Mesendoderm (in vitro differentiated cells): ENCODE data around the gene TOB1.
"Not testable (repeated sequence)": the region's sequence is repeated elsewhere in the genome, so short reads cannot be mapped to it uniquely, and the experiment has no call there.

Source experiments
- DNase-seq: peaks from one replicate; pipeline ENCODE4 v3.0.0; 2013
- H2AK5ac ChIP-seq: 2 replicates; pipeline ENCODE4 v1.6.1; 2013; ENCODE audit warnings: low read length, inconsistent platforms
- H2BK120ac ChIP-seq: 2 replicates; pipeline ENCODE4 v1.6.1; 2013; ENCODE audit warnings: low read depth, mild to moderate bottlenecking, low read length, moderate library complexity, mixed read lengths
- H2BK15ac ChIP-seq: replicated peaks from 2 replicates; pipeline ENCODE4 v1.6.1; 2013; ENCODE audit warnings: low read depth, mild to moderate bottlenecking, moderate library complexity
- H2BK5ac ChIP-seq: 2 replicates; pipeline ENCODE4 v1.6.1; 2013; ENCODE audit warnings: low read length, inconsistent platforms
- H3K18ac ChIP-seq: 2 replicates; pipeline ENCODE4 v1.6.1; 2013; ENCODE audit warnings: mild to moderate bottlenecking, low read length, mixed read lengths
- H3K23ac ChIP-seq: one replicate; pipeline ENCODE4 v1.6.1; 2013; ENCODE audit warnings: low read length
- H3K27ac ChIP-seq: 2 replicates; pipeline ENCODE4 v1.5.1; 2013; ENCODE audit warnings: low read depth, mild to moderate bottlenecking, inconsistent platforms, low read length, moderate library complexity
- H3K27me3 ChIP-seq: 2 replicates; pipeline ENCODE4 v1.6.1; 2013; ENCODE audit warnings: low read length, control low read depth, mild to moderate bottlenecking, inconsistent platforms; ENCODE audit not compliant: insufficient read depth, poor library complexity
- H3K36me3 ChIP-seq: 2 replicates; pipeline ENCODE4 v1.6.1; 2013; ENCODE audit warnings: low read length, inconsistent platforms; ENCODE audit not compliant: control insufficient read depth, insufficient read depth
- H3K4ac ChIP-seq: one replicate; pipeline ENCODE4 v1.6.1; 2013; ENCODE audit warnings: low read depth, mild to moderate bottlenecking, low read length, moderate library complexity
- H3K4me1 ChIP-seq: 2 replicates; pipeline ENCODE4 v1.6.1; 2013; ENCODE audit warnings: low read depth, low read length, inconsistent platforms; ENCODE audit not compliant: control insufficient read depth
- H3K4me2 ChIP-seq: 2 replicates; pipeline ENCODE4 v1.6.1; 2013; ENCODE audit warnings: low read length
- H3K4me3 ChIP-seq: 2 replicates; pipeline ENCODE4 v1.5.1; 2013; ENCODE audit warnings: mild to moderate bottlenecking, low read length
- H3K56ac ChIP-seq: one replicate; pipeline ENCODE4 v1.6.1; 2013; ENCODE audit warnings: low read length
- H3K79me1 ChIP-seq: 2 replicates; pipeline ENCODE4 v1.6.1; 2013; ENCODE audit warnings: low read length, inconsistent platforms
- H3K79me2 ChIP-seq: 2 replicates; pipeline ENCODE4 v1.6.1; 2013; ENCODE audit warnings: mild to moderate bottlenecking, low read length; ENCODE audit not compliant: control insufficient read depth, insufficient read depth
- H3K9ac ChIP-seq: 2 replicates; pipeline ENCODE4 v1.6.1; 2013; ENCODE audit warnings: low read length, inconsistent platforms
- H4K5ac ChIP-seq: one replicate; pipeline ENCODE4 v1.6.1; 2013; ENCODE audit warnings: low read length
- H4K8ac ChIP-seq: one replicate; pipeline ENCODE4 v1.6.1; 2013; ENCODE audit warnings: low read depth, mild to moderate bottlenecking, control low read depth, low read length, moderate library complexity
- WGBS: extraction: QIAGEN DNeasy Blood & Tissue Kit; methylation state at CpG from one replicate; pipeline ENCODE4 v1.1.7; 2013; ENCODE audit warnings: low lambda C conversion rate, missing lambda C conversion rate; ENCODE audit not compliant: insufficient coverage; ENCODE audit errors: extremely low coverage; 5-methylcytosine and 5-hydroxymethylcytosine counted together

TOB1 gene

DNA sequence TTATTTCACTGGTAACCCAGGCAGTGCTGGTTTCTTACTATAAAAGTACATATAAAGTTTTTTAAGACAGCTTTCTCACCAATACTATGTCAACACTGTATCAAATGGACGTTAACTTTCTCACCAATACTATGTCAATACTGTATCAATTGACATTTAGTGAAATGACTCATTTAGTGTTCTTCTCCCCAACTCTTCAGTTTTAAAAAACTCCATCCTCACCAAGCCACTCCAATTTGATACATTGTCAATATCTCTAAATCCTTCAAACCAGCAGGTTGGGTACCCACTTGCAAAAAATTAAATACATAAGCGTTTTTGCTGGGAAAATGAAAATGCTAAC is 4.8 kb downstream of the TOB1 start:
- Histone ChIP-seq H3K4ac (no peak overlapping the region), H3K4me3 (no peak overlapping the region), H2BK5ac (no peak overlapping the region), H3K27me3 (no peaks in the 10 kb centered on the region), H3K79me2 (peaks cover 2% of the 10 kb centered on the region), H3K4me2 (no peak overlapping the region), H3K27ac (no peak overlapping the region), H3K4me1 (no peaks in the 10 kb centered on the region), H2BK120ac (no peak overlapping the region), H3K18ac (no peak overlapping the region), H3K56ac (no peak overlapping the region), H3K9ac (no peak overlapping the region), H2BK15ac (no peak overlapping the region), H4K8ac (no peak overlapping the region), H3K36me3 (no peaks in the 10 kb centered on the region), H2AK5ac (no peak overlapping the region), H3K79me1 (peaks cover 2% of the 10 kb centered on the region), H4K5ac (no peak overlapping the region), H3K23ac (no peak overlapping the region)
- WGBS: no CpG with 5 or more reads among the region's 2 CpGs
- DNase-seq: no peak

DNA sequence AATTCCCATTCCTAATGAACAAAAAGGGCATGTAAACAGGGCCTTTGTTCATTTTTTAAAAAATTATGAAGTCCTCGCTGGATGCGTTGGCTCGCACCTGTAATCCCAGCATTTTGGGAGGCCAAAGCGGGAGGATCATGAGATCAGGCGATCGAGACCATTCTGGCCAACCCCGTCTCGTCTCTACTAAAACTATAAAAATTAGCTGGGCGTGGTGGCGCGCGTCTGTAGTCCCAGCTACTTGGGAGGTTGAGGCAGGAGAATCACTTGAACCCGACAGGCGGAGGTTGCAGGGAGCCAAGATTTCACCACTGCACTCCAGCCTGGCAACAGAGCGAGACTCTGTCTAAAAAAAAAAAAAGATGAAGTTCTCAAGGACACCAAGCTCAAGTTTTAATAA is 6.4 kb downstream of the TOB1 start:
- H3K79me1 ChIP-seq, H3K4me3 ChIP-seq, H3K23ac ChIP-seq, H3K4me2 ChIP-seq, H3K27me3 ChIP-seq, H3K27ac ChIP-seq, H3K36me3 ChIP-seq, H3K79me2 ChIP-seq, H4K8ac ChIP-seq, DNase-seq, H2AK5ac ChIP-seq, H3K4ac ChIP-seq, H3K4me1 ChIP-seq, H3K18ac ChIP-seq, H2BK5ac ChIP-seq, H3K9ac ChIP-seq, H4K5ac ChIP-seq, H2BK120ac ChIP-seq, H2BK15ac ChIP-seq, H3K56ac ChIP-seq: not testable (repeated sequence)
- WGBS: no CpG with 5 or more reads among the region's 15 CpGs

DNA sequence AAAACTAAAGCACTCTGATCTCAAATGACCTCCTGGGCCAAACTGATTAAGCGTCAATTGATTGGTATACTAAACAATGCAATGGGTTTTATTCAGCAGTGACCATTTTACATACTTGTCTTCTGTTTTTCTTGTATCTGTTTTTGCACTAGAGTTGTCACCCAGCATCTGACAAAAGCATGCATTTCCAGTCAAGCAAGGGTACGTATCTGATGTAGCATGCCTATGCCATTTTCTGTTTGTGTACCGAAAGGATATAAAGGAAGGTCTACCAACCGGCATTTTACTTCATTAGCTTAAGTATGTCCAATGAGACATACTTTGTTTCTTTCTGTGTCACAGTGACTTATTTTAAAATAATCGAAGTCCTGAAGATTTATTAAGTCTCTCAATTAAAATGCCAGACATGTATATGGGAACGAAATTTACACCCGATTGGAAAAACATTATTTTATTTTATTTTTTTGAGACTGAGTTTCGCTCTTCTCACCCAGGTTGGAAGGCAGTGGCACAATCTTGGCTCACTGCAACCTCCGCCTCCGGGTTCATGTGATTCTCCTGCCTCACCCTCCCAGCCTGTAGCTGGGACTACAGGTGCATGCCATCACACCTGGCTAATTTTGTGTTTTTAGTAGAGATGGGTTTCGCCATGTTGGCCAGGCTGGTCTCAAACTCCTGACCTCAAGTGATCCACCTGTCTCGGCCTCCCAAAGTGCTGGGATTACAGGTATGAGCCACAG is 7.5 kb downstream of the TOB1 start:
- Histone ChIP-seq H3K36me3 (no peaks in the 10 kb centered on the region), H3K9ac (no peak overlapping the region), H3K27me3 (no peaks in the 10 kb centered on the region), H3K4me1 (no peaks in the 10 kb centered on the region), H3K79me1 (peaks cover 2% of the 10 kb centered on the region), H4K8ac (no peak overlapping the region), H2AK5ac (no peak overlapping the region), H2BK120ac (no peak overlapping the region), H3K56ac (no peak overlapping the region), H2BK5ac (no peak overlapping the region), H4K5ac (no peak overlapping the region), H3K18ac (no peak overlapping the region), H3K4ac (no peak overlapping the region), H3K79me2 (peaks cover 1% of the 10 kb centered on the region), H3K4me2 (no peak overlapping the region), H3K23ac (no peak overlapping the region), H2BK15ac (no peak overlapping the region), H3K4me3 (no peak overlapping the region), H3K27ac (no peak overlapping the region)
- WGBS: no CpG with 5 or more reads among the region's 12 CpGs
- no peak for DNase-seq

DNA sequence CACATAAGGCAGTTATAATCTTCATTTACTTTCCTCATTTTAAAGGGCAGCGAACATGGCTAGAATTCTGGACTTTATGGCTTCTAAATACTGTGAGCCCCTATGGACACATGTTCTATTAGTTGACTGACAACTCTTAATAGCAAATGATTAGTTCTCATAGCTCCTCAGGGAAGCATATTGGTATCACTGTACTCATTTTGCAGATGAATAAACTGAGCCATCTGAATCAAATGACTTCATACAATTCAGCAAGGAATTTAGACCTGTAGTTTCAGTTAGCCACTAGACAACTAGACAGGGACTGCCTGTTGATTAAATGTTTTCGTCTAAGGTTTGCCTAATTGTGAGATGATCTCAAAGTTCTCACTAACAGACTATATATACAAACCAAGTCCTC is 9.7 kb downstream of the TOB1 start:
- no peaks in the 10 kb centered on the region for H3K79me1 ChIP-seq
- H3K36me3 ChIP-seq: no peaks in the 10 kb centered on the region
- no CpG with 5 or more reads among the region's 2 CpGs for WGBS
- no peak overlapping the region for H3K23ac ChIP-seq
- H4K5ac ChIP-seq: no peak overlapping the region
- no peaks in the 10 kb centered on the region for H3K4me1 ChIP-seq
- no peak overlapping the region for H2BK15ac ChIP-seq
- H3K4me3 ChIP-seq: no peak overlapping the region
- H3K18ac ChIP-seq: no peak overlapping the region
- no peaks in the 10 kb centered on the region for H3K27me3 ChIP-seq
- no peak overlapping the region for H3K4me2 ChIP-seq
- H4K8ac ChIP-seq: no peak overlapping the region
- H3K4ac ChIP-seq: no peak overlapping the region
- no peak overlapping the region for H2BK120ac ChIP-seq
- H3K56ac ChIP-seq: no peak overlapping the region
- no peak overlapping the region for H3K27ac ChIP-seq
- H3K79me2 ChIP-seq: no peaks in the 10 kb centered on the region
- H3K9ac ChIP-seq: no peak overlapping the region
- H2AK5ac ChIP-seq: no peak overlapping the region
- DNase-seq: no peak
- H2BK5ac ChIP-seq: no peak overlapping the region

DNA sequence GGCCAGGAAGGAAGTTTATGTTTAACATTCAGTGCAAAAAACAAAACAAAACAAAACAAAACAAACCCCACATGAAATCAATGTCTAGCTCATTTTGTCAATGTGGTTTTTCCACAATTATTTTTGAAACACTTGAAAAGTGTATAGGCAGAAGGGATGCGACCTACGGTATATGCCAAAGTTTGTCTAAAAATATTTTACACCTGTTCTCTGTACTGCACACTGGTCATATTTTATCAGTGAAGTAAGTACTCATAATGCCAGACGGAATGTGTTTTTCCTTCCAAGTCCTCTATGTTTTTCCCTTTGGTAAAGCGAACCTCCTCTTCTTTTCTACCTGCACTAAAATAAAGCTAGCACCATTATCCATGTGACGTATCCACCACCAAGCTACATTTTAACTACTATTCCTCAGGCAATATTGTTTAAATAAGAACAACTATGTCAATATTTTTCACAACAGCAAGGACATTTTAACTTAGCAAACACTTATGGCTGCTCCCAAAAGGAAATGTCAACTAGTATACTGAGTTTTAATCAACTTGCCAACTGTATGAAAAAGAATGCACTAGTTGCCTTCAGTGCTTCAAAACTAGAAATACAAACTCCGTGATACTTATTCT is 10.3 kb downstream of the TOB1 start:
- no peaks in the 10 kb centered on the region for H3K36me3 ChIP-seq
- H3K4ac ChIP-seq: no peak overlapping the region
- no peak overlapping the region for H2BK120ac ChIP-seq
- H4K5ac ChIP-seq: no peak overlapping the region
- H3K23ac ChIP-seq: no peak overlapping the region
- H3K27ac ChIP-seq: no peak overlapping the region
- DNase-seq: no peak
- H3K79me1 ChIP-seq: no peaks in the 10 kb centered on the region
- H3K4me2 ChIP-seq: no peak overlapping the region
- H3K27me3 ChIP-seq: no peaks in the 10 kb centered on the region
- no peak overlapping the region for H3K4me3 ChIP-seq
- H3K79me2 ChIP-seq: no peaks in the 10 kb centered on the region
- WGBS: no CpG with 5 or more reads among the region's 6 CpGs
- no peak overlapping the region for H2BK5ac ChIP-seq
- no peak overlapping the region for H3K9ac ChIP-seq
- no peak overlapping the region for H4K8ac ChIP-seq
- no peak overlapping the region for H2AK5ac ChIP-seq
- H3K4me1 ChIP-seq: no peaks in the 10 kb centered on the region
- no peak overlapping the region for H2BK15ac ChIP-seq
- H3K18ac ChIP-seq: no peak overlapping the region
- H3K56ac ChIP-seq: no peak overlapping the region

DNA sequence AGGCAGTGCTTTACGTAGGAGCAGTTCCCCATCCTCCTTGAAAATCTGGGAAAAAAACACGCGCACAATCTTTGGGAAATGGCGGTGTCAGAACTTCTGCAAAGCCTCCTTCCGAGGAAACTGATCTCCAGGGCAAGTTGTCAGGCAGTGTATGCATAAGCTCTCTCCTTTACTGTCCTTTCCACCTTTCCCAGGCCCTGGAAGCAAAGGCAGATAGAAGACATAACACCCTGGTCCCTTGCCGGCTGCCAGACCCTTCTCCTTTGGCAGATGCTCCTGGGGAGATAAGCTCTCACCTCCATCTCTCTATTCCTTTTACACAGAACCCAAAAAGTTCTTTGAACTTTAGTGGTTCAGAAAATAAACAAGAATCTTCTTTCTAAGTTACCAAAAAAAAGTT is 12.4 kb downstream of the TOB1 start:
- WGBS: no CpG with 5 or more reads among the region's 6 CpGs
- no peak overlapping the region for H4K8ac ChIP-seq
- no peak overlapping the region for H3K4ac ChIP-seq
- H4K5ac ChIP-seq: no peak overlapping the region
- no peak overlapping the region for H3K27ac ChIP-seq
- H2BK5ac ChIP-seq: no peak overlapping the region
- H2BK15ac ChIP-seq: no peak overlapping the region
- H3K4me3 ChIP-seq: no peak overlapping the region
- H2AK5ac ChIP-seq: no peak overlapping the region
- H3K27me3 ChIP-seq: no peaks in the 10 kb centered on the region
- H2BK120ac ChIP-seq: no peak overlapping the region
- no peak for DNase-seq
- H3K79me2 ChIP-seq: no peaks in the 10 kb centered on the region
- no peak overlapping the region for H3K18ac ChIP-seq
- H3K4me2 ChIP-seq: no peak overlapping the region
- H3K4me1 ChIP-seq: no peaks in the 10 kb centered on the region
- H3K23ac ChIP-seq: no peak overlapping the region
- H3K36me3 ChIP-seq: no peaks in the 10 kb centered on the region
- no peak overlapping the region for H3K56ac ChIP-seq
- no peaks in the 10 kb centered on the region for H3K79me1 ChIP-seq
- no peak overlapping the region for H3K9ac ChIP-seq
